ENCODE data around the gene MYB. TPM values are rescaled to one million over a fixed set of nuclear protein-coding genes. Genes with fewer than 3 reads are reported as not detected.

MYB gene
- total and polyA plus RNA-seq, 5 donors, result 0.12 to 0.14 TPM; not detected in 3

- DNase-seq, result no peak
- no peak for ATAC-seq
- Histone ChIP-seq H3K4me3 (ENCODE audit: low read length) (no peak overlapping the region), H3K4me1 (ENCODE audit: control insufficient read depth, insufficient read depth, low read length) (no peaks in the 10 kb centered on the region), H3K9me3 (ENCODE audit: control insufficient read depth, low read length) (no peaks in the 10 kb centered on the region), H3K27me3 (ENCODE audit: control insufficient read depth, insufficient read depth) (no peaks in the 10 kb centered on the region), H3K27ac (ENCODE audit: low read length) (no peak overlapping the region)
- intact Hi-C loops (cut with DNase I), result no loop called here
- 75% methylated on average over 10 of the region's 10 CpGs for WGBS
Measured at GRCh38 chr6:135191508-135192255, 10.6 kb downstream of the MYB start.

DNA sequence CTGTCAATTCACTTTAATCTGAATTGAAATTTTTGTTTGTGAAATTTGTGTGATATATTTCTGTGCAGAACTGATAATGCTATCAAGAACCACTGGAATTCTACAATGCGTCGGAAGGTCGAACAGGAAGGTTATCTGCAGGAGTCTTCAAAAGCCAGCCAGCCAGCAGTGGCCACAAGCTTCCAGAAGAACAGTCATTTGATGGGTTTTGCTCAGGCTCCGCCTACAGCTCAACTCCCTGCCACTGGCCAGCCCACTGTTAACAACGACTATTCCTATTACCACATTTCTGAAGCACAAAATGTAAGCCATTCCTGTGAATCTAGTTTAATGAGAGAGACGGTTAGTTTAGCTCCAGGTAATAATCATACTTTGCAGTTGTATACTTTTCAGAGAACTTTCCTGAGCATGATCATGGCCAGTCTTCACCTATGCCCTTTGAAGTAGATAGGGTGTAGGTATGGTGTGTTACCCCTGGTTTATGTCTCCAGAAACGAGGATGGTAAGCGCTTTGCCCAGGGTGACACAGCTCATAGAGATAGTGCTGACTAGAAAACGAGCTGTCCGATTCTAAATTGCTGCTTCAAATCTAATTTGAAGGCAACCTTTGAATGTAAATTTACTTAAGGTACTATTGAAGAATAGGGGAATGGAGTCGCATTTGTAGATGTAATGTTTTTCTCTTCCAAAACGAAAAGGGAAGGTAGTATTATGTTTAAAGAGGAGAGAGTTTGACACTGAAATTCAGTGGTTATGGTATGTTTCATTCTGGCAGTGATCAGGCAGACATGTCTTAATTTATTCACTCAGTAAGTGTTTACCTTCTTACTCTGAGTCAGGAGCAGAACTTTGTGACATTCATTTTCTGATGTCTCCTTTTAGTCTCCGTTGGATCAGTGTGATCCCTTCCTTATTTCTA lies 11.4 kb downstream of the MYB start:
- Histone ChIP-seq H3K27me3 (ENCODE audit: control insufficient read depth, insufficient read depth) (no peaks in the 10 kb centered on the region), H3K9me3 (ENCODE audit: control insufficient read depth, low read length) (no peaks in the 10 kb centered on the region), H3K4me3 (ENCODE audit: low read length) (no peak overlapping the region), H3K4me1 (ENCODE audit: control insufficient read depth, insufficient read depth, low read length) (no peaks in the 10 kb centered on the region), H3K27ac (ENCODE audit: low read length) (no peak overlapping the region)
- no peak for DNase-seq
- no peak for ATAC-seq
- WGBS, result 85% methylated on average over 13 of the region's 13 CpGs
- intact Hi-C loops (cut with DNase I), result no loop called here

- DNase-seq, result no peak
- Histone ChIP-seq H3K9me3 (ENCODE audit: control insufficient read depth, low read length) (no peaks in the 10 kb centered on the region), H3K4me1 (ENCODE audit: control insufficient read depth, insufficient read depth, low read length) (no peaks in the 10 kb centered on the region), H3K4me3 (ENCODE audit: low read length) (no peak overlapping the region), H3K27me3 (ENCODE audit: control insufficient read depth, insufficient read depth) (no peaks in the 10 kb centered on the region), H3K27ac (ENCODE audit: low read length) (no peak overlapping the region)
- ATAC-seq, result no peak
- 68% methylated on average over 1 of the region's 1 CpG for WGBS
- intact Hi-C loops (cut with DNase I), result no loop called here
Measured at GRCh38 chr6:135193221-135193620, 12.1 kb downstream of the MYB start.

- no peak overlapping the region for H3K4me3 ChIP-seq (ENCODE audit: low read length)
- WGBS, result 74% methylated on average over 2 of the region's 2 CpGs
- DNase-seq (no peak), ATAC-seq (no peak)
- H3K4me1 ChIP-seq (ENCODE audit: control insufficient read depth, insufficient read depth, low read length), result no peaks in the 10 kb centered on the region
- intact Hi-C loops (cut with DNase I), result no loop called here
- no peaks in the 10 kb centered on the region for H3K9me3 ChIP-seq (ENCODE audit: control insufficient read depth, low read length)
- H3K27ac ChIP-seq (ENCODE audit: low read length), result no peak overlapping the region
- no peaks in the 10 kb centered on the region for H3K27me3 ChIP-seq (ENCODE audit: control insufficient read depth, insufficient read depth)
Measured at GRCh38 chr6:135195041-135195440, 13.9 kb downstream of the MYB start.

DNA sequence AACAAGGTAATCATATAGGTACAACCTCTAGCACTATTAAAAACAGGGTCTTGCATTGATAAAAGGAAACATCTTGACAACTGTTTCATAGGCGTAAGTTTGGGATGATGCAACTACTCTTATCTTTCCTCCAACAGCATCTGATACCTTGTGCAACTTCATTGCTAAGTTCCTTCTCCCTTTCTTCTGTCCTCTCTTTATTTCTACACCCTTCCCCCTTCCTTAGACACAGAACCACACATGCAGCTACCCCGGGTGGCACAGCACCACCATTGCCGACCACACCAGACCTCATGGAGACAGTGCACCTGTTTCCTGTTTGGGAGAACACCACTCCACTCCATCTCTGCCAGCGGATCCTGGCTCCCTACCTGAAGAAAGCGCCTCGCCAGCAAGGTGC lies 14.4 kb downstream of the MYB start:
- WGBS, result 84% methylated on average over 6 of the region's 6 CpGs
- intact Hi-C loops (cut with DNase I), result no loop called here
- Histone ChIP-seq H3K4me3 (ENCODE audit: low read length) (no peak overlapping the region), H3K4me1 (ENCODE audit: control insufficient read depth, insufficient read depth, low read length) (no peaks in the 10 kb centered on the region), H3K9me3 (ENCODE audit: control insufficient read depth, low read length) (no peaks in the 10 kb centered on the region), H3K27ac (ENCODE audit: low read length) (no peak overlapping the region), H3K27me3 (ENCODE audit: control insufficient read depth, insufficient read depth) (no peaks in the 10 kb centered on the region)
- ATAC-seq (no peak), DNase-seq (no peak)

DNA sequence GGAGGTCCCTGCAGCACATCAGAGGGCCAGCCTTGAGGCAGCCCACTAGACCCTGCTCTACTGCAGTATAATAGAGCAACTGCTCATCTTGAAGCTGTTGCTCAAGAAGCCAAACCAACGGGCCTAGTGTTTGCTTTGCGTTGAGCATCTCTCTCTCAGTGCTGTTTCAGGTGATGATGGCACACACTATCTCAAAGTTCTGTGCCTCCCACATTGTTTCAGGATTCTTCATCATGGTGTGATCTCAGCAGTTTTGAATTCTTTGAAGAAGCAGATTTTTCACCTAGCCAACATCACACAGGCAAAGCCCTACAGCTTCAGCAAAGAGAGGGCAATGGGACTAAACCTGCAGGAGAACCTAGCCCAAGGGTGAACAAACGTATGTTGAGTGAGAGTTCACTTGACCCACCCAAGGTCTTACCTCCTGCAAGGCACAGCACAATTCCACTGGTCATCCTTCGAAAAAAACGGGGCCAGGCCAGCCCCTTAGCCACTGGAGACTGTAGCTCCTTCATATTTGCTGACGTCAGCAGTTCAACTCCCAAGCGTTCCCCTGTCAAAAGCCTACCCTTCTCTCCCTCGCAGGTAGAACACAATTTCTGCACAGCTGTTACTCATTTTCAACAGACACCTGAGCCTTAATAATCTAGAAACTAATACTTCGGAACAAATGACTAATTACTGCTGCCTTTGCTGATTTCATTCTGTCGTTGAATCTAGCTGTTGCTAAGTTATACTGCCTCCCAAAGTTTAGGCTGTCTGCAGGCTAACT lies 15.8 kb downstream of the MYB start:
- H3K4me1 ChIP-seq (ENCODE audit: control insufficient read depth, insufficient read depth, low read length), result no peaks in the 10 kb centered on the region
- H3K27me3 ChIP-seq (ENCODE audit: control insufficient read depth, insufficient read depth), result no peaks in the 10 kb centered on the region
- no peak overlapping the region for H3K4me3 ChIP-seq (ENCODE audit: low read length)
- H3K9me3 ChIP-seq (ENCODE audit: control insufficient read depth, low read length), result no peaks in the 10 kb centered on the region
- no peak overlapping the region for H3K27ac ChIP-seq (ENCODE audit: low read length)
- DNase-seq (no peak), ATAC-seq (no peak)
- WGBS, result 73% methylated on average over 10 of the region's 10 CpGs
- intact Hi-C loops (cut with DNase I), result no loop called here

- Histone ChIP-seq H3K4me1 (ENCODE audit: control insufficient read depth, insufficient read depth, low read length) (no peaks in the 10 kb centered on the region), H3K9me3 (ENCODE audit: control insufficient read depth, low read length) (no peaks in the 10 kb centered on the region), H3K27me3 (ENCODE audit: control insufficient read depth, insufficient read depth) (no peaks in the 10 kb centered on the region), H3K27ac (ENCODE audit: low read length) (no peak overlapping the region), H3K4me3 (ENCODE audit: low read length) (no peak overlapping the region)
- DNase-seq (no peak), ATAC-seq (no peak)
- intact Hi-C loops (cut with DNase I), result no loop called here
- 91% methylated on average over 1 of the region's 1 CpG for WGBS
Measured at GRCh38 chr6:135202836-135203235, 21.7 kb downstream of the MYB start.

GRCh38 chr6:135204951-135205350 lies 23.8 kb downstream of the MYB start:
- Histone ChIP-seq H3K4me3 (ENCODE audit: low read length) (no peak overlapping the region), H3K27ac (ENCODE audit: low read length) (no peak overlapping the region), H3K4me1 (ENCODE audit: control insufficient read depth, insufficient read depth, low read length) (no peaks in the 10 kb centered on the region), H3K27me3 (ENCODE audit: control insufficient read depth, insufficient read depth) (no peaks in the 10 kb centered on the region), H3K9me3 (ENCODE audit: control insufficient read depth, low read length) (no peaks in the 10 kb centered on the region)
- ATAC-seq (no peak), DNase-seq (no peak)
- intact Hi-C loops (cut with DNase I), result no loop called here
- 94% methylated on average over 4 of the region's 4 CpGs for WGBS

GRCh38 chr6:135209803-135210202 lies 28.7 kb downstream of the MYB start:
- H3K27ac ChIP-seq (ENCODE audit: low read length), result no peak overlapping the region

GRCh38 chr6:135210632-135211305 lies 29.7 kb downstream of the MYB start:
- WGBS, result 90% methylated on average over 12 of the region's 12 CpGs
- Histone ChIP-seq H3K27me3 (ENCODE audit: control insufficient read depth, insufficient read depth) (no peaks in the 10 kb centered on the region), H3K4me1 (ENCODE audit: control insufficient read depth, insufficient read depth, low read length) (no peaks in the 10 kb centered on the region), H3K9me3 (ENCODE audit: control insufficient read depth, low read length) (no peaks in the 10 kb centered on the region), H3K27ac (ENCODE audit: low read length) (no peak overlapping the region), H3K4me3 (ENCODE audit: low read length) (no peak overlapping the region)
- ATAC-seq (no peak), DNase-seq (no peak)
- intact Hi-C loops (cut with DNase I), result no loop called here

More at GRCh38 chr6:135209803-135210202, 28.7 kb downstream of the MYB start:
- Histone ChIP-seq H3K4me3 (ENCODE audit: low read length) (no peak overlapping the region), H3K27me3 (ENCODE audit: control insufficient read depth, insufficient read depth) (no peaks in the 10 kb centered on the region), H3K4me1 (ENCODE audit: control insufficient read depth, insufficient read depth, low read length) (no peaks in the 10 kb centered on the region), H3K9me3 (ENCODE audit: control insufficient read depth, low read length) (no peaks in the 10 kb centered on the region)
- intact Hi-C loops (cut with DNase I), result no loop called here
- DNase-seq (no peak), ATAC-seq (no peak)
- WGBS, result 60% methylated on average over 6 of the region's 6 CpGs
